HG02623 (cell line): ENCODE data around the gene BTAF1.

Experiments used
- ATAC-seq: cut with Tn5 transposase; IDR thresholded peaks from one replicate; pipeline ENCODE4 v1.9.1; 2021; ENCODE audit warnings: moderate library complexity; ENCODE audit not compliant: unreplicated experiment

BTAF1 gene

GRCh38 chr10:91907914-91908336 is 15.6 kb upstream of the BTAF1 start:
- ATAC-seq, result no peak

GRCh38 chr10:91908337-91909116 is 15.0 kb upstream of the BTAF1 start:
- ATAC-seq, result peak; percentile 85

DNA sequence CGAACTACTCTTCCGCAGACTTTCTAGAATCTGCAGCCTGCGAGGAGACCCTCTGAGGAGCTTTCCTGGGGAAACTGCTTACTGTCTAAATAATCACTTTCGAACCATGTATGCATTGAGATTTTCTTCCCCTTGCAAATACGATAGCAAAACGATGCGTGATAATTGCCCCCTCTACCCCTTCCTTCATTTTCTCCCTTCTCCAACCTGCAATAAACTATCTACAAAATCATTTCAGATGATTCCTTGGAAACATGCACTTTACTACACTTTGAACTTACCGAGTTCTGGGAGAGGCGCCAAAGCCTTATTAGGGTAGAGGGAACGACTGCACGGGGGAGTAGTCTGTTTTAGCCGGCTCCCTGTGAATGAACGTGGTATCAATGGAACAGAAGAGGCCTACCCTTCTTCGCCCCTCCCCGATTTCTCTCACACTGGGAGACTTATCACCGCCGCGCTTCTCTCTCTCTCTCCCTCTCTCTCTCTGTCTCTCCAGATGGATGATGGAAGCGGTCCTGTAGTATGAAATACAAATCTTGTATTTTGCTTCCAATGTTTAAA is 14.4 kb upstream of the BTAF1 start, which contains the start of gene FGFBP3:
Gene FGFBP3, minus strand, starts transcription at position 370 of the 561 bp plus-strand sequence. CDS start 517 bp downstream, outside the sequence.
- no peak for ATAC-seq

DNA sequence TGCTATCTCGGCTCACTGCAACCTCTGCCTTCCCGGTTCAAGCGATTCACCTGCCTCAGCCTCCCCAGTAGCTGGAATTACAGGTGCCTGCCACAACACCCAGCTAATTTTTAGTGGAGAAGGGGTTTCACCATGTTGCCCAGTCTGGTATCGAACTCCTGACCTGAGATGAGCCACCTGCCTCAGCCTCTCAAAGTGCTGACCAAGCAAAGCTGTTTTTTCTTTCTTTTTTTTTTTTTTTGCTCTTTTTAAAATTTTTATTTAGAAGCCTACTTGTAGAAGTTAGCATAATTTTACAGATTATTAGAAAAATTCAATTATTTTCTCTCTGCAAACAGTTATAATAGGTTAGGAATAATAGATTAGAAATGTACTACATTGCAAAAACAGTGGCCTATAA is 13.1 kb upstream of the BTAF1 start:
- no peak for ATAC-seq

- no peak for ATAC-seq
Observed at GRCh38 chr10:91919651-91920050, 3.9 kb upstream of the BTAF1 start.

DNA sequence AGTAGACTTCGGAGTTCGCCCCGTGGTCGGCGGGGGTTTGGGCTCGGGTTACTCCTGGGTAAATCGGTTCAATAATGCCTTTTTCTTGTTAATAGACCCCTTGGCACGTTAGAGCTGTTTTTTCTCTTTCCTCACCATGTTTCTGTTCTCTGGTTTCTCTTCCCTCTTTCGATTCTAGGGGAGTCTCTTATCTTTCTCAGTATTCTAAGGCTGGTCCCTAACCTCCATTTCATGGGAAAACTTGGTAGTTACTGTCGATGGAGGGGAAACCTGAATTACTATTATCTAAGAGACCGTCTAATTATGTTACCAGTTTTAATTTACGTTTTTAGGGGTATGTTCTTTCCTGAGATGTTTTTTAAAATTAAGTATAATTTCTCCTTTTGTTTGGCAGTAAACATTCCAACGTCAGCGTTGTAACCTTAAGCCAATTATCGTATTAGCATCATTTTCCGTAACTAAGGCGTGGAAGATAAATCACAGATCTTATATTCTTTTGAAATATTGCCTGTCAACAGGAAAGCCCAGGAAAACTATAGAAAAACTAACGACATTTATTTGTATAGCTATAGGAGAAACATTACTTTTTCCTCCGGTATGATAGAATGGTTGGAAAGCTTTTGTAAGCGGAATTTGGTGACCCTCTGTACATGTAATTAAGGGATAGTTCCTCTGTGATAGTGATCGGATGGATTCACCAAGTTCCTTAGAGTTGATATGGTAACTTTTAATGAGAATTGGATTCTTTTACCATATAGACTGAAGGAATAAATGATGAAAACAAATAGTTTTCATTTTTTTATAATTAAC is 847 bp downstream of the BTAF1 start:
- peak; percentile 12 for ATAC-seq

DNA sequence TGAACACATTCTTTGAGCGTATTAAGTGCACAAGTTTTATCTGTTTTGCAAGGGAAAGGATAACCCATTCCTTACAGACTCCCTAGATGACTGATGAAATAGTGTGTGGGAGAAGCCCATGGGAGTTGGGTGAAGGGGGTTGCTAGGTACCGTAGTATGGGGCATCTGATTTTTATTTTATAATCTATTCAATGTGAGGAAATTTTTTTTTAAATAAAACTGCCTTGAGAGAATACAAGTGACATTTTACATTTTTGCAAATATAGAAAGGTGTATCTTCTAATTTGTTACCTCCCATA is 1.4 kb downstream of the BTAF1 start:
- ATAC-seq, result no peak

DNA sequence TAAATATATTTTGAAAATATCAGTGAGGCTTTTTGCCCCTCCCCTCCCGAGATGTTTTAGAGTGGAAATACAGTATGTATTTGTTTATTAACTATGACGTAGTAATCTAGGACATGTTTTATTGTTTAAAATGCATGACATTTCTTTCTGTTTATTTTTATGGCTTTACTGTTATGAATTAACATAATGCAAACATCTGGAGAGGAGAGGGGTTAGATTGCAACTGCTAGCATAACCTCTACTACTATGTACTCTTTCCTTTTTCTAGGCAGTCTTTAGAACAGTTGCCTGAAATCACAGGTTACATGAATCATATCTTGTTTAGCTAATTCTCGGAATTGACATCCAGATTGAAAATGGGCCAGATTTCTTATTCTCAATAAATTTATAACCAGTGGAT is 7.4 kb downstream of the BTAF1 start:
- no peak for ATAC-seq

DNA sequence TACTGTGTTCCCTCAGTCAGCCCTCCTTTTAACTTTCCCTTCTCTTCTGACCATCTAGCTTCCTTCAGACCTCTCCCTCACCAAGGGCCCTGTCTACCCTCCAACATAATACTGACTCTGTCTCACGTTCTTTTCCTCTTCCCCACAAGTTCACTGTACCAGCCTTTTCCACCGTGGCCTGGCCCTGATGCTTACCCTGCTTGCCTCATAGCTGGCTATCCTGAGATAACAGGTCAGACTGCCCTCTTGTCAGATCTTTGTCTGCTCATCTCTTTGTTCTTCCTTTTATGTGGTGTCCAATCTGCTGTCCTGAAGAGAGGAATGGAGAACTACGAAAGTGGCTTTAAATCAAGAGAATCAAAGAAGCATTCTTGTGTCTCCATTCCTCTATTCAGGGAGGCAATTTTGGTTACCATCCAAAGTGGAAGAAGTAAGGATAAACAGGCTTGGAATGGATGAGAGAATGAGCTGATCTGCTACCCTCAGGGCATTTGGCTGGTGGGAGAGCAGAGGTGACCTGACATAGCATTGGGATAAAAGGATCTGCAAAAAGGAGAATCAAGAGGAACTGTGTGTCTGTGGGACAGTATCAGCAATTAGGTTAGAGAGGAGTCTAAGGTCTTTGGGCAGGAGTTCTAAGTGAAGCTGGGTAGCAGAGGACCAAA is 8.1 kb downstream of the BTAF1 start:
- ATAC-seq, result no peak

- no peak for ATAC-seq
Observed at GRCh38 chr10:91932737-91933136, 9.2 kb downstream of the BTAF1 start.

DNA sequence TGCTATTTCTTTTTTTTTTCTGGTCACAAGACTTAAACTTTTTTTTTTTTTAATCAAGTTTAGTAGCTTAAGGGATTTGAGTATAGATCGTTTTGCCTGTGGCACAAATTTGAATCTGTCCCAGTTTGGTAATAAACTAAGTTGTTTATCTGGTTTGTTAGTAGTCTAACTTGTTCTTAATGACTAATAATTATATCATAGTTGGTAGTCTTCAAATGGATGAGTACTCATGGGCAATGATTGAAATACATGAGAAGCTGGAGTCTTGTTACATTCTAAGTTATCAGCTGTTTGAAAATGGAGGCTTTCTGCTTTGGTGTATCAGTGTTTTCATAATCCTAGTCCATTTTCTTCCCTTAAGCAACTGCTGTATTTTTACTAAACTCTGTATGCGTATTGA is 12.3 kb downstream of the BTAF1 start:
- no peak for ATAC-seq

- no peak for ATAC-seq
Observed at GRCh38 chr10:91939653-91940052, 16.1 kb downstream of the BTAF1 start.

GRCh38 chr10:91941426-91941825 is 17.9 kb downstream of the BTAF1 start:
- no peak for ATAC-seq

DNA sequence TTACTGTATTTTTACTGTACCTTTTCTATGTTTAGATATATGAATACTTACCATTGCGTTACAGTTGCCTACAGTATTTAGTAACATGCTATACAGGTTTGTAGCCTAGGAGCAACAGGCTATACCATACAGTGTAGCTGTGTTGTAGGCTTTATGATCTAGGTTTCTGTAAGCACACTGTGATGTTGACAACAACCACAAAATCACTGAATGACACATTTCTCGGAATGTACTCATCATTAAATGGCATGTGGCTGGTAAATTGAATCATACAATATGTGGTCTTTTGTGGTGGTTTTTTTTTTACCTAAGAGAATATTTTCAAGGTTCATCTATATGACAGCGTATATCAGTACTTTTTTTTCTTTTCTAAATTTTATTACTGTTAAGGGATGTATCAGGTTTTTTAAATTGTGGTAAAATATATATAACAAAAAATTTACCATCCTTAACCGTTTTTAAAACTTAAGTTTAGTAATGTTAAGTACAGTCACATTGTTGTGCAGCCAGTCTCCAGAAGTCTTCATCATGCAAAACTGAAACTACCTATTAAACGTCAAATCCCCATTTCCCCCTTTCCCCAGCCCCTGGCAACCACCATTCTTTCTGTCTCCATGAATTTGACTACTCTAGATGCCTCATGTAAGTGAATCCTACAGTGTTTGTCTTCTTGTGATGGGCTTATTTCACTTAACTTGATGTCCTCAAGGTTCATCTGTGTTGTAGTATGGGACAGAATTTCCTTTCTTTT is 21.5 kb downstream of the BTAF1 start:
- ATAC-seq, result peak; percentile 57

DNA sequence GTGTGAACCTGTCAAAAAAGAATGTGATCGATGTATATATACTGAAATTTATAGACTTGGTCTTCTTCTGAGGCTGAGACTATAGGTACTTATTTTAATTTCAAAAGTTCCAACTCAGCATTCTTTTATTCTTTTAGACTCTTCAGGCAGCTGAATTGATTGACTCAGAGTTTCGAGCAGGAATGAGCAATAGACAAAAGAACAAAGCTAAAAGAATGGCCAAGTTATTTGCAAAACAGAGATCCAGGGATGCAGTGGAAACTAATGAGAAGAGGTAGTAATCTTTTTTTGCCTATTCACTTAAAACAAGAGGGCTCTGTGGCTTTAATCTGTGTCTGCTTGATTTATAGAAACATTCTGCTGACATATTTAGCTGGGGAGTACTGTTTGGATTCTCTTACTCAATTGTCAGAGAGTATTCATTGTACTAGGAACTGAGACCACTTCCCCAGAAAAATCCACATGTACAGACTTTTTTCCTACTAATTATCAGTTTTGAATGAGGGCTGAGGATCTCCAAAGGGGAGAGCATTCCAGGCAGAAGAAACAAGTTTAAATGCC is 30.1 kb downstream of the BTAF1 start:
- no peak for ATAC-seq

DNA sequence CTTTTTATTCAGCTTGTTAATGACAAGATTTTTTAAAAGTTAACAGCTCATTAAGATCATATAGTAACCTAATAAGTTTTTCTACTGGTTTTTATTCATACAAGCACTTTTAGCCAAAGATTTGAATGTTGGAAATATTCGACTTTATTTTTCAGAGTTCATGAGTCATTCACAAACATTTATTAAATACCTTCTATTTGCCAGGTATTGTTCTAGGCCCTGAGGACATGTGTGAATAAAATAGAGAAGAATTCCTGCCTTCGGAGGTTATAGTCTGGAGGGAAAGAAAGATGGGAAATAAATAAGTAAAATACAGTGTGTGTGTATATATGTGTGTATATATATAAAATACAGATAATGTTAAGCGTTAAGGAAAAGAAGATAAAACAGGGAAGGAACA is 31.5 kb downstream of the BTAF1 start:
- ATAC-seq, result no peak

DNA sequence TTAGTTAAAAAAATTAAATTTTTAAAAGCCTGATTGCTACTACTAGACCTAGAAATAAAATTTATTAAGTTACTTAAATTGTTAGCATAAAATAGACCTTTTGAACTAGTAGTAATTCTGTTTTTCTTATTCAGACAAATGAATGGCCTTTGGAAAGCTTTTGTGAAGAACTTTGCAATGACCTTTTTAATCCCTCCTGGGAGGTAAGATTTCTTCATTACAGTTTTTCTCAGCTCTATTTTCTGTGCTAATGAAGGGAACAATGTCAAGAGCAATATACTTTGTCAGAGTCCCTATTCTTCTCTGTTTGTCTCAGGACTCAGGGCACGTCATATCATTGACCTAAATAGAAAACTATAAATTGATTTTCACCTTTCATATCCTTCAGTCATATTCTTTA is 33.5 kb downstream of the BTAF1 start:
- ATAC-seq, result no peak

DNA sequence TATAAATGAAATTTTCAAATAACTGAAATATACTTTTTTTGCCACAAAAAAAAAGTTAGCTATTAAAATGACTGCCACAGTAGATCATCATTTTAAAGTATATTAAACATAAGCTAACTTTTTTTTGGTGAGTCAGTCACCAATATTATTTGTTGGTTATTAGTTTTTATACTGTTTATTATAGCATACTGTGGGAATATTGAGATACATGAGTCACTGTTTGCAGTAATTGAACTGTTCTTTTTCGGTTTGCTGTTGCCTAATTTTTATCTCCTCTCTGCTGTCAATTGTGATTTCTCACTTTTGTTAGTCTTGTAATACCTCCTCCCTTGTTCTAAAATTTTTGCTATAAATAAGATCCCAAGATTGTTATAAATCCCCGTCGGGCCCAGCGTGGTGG is 45.7 kb downstream of the BTAF1 start:
- no peak for ATAC-seq

- no peak for ATAC-seq
Observed at GRCh38 chr10:91974960-91975359, 51.4 kb downstream of the BTAF1 start.

- ATAC-seq, result no peak
Observed at GRCh38 chr10:91975438-91975837, 51.9 kb downstream of the BTAF1 start.
